Right forelimb (tissue), 1 donor: ENCODE data around the gene GRIK4.
A peak's percentile ranks its signal among the peaks of the same experiment; 100 is the strongest.

Source experiments
- DNase-seq: peaks from one replicate; pipeline ENCODE4 v3.0.0-alpha.2; 2018

The GRIK4 gene

GRCh38 chr11:120929090-120929489 lies 417.5 kb downstream of the GRIK4 start:
- DNase-seq: no peak

- no peak for DNase-seq
These were observed 418.2 kb downstream of the GRIK4 start for GRCh38 chr11:120929664-120930154.

GRCh38 chr11:120931057-120931779 lies 419.7 kb downstream of the GRIK4 start:
- no peak for DNase-seq

- DNase-seq: no peak
These were observed 420.9 kb downstream of the GRIK4 start for GRCh38 chr11:120932305-120932915.

GRCh38 chr11:120936356-120936755 lies 424.8 kb downstream of the GRIK4 start:
- no peak for DNase-seq

- DNase-seq: no peak
These were observed 426.0 kb downstream of the GRIK4 start for GRCh38 chr11:120937501-120937900.

- no peak for DNase-seq
These were observed 426.7 kb downstream of the GRIK4 start for GRCh38 chr11:120938260-120938659.

- DNase-seq: no peak
These were observed 428.8 kb downstream of the GRIK4 start for GRCh38 chr11:120940160-120940848.

- DNase-seq: no peak
These were observed 429.5 kb downstream of the GRIK4 start for GRCh38 chr11:120941000-120941399.

- no peak for DNase-seq
These were observed 431.2 kb downstream of the GRIK4 start for GRCh38 chr11:120942701-120943100.

- DNase-seq: no peak
These were observed 433.5 kb downstream of the GRIK4 start for GRCh38 chr11:120945042-120945441.

GRCh38 chr11:120950880-120951279 lies 439.3 kb downstream of the GRIK4 start:
- no peak for DNase-seq

- DNase-seq: peak; percentile 91
These were observed 441.2 kb downstream of the GRIK4 start for GRCh38 chr11:120952461-120953434.

GRCh38 chr11:120954381-120954780 lies 442.8 kb downstream of the GRIK4 start:
- DNase-seq: no peak

- no peak for DNase-seq
These were observed 445.4 kb downstream of the GRIK4 start for GRCh38 chr11:120956710-120957495.

- DNase-seq: no peak
These were observed 446.6 kb downstream of the GRIK4 start for GRCh38 chr11:120958185-120958584.

- DNase-seq: no peak
These were observed 447.6 kb downstream of the GRIK4 start for GRCh38 chr11:120959189-120959588.

- no peak for DNase-seq
These were observed 453.3 kb downstream of the GRIK4 start for GRCh38 chr11:120964857-120965256.

- no peak for DNase-seq
These were observed 455.3 kb downstream of the GRIK4 start for GRCh38 chr11:120966840-120967239.

- DNase-seq: no peak
These were observed 458.4 kb downstream of the GRIK4 start for GRCh38 chr11:120969993-120970392.

GRCh38 chr11:120971825-120972224 lies 460.3 kb downstream of the GRIK4 start:
- no peak for DNase-seq

GRCh38 chr11:120972621-120973020 lies 461.1 kb downstream of the GRIK4 start:
- no peak for DNase-seq
